Measurements from ENCODE around the gene NPM3.

The NPM3 gene

DNA sequence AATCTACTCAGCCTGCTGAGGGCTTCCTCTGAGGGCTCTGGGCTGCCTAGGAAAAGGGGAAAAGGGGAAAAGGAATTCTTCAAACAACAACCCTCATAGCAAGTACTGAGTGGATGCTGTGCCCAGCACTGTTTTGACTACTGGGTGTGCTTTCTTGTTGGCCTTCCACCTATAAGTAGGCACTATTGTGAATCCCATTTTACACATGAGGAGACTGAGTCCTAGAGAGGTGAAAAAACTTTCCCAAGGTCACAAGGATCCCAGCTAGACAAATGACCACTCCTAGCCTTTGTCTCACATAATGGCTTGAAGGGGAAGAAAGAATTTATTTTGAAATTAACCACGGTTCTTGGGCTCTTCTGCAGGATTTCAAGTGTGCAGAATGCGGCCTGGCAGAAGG is 24.4 kb downstream of the NPM3 start:
- DNase-seq (ENCODE audit: low read depth): no peak

DNA sequence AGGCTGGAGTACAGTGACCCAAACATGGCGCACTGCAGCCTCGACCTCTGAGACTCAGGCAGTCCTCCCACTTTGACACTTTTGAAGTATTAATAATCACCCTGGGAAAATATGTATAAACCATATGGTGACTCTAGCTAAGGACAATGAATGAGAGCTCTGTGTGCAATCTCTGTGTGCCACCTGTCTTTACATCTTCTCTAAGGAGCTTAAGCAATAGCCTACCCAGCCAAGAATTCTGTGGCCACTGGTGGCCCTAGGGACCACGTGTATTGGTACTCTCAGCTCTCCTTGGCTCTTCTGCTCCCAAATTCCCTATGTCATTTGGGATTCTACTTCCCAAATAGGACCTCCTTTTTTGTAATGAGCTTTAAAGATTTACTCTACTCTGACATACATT is 31.0 kb downstream of the NPM3 start:
- DNase-seq (ENCODE audit: low read depth): no peak

DNA sequence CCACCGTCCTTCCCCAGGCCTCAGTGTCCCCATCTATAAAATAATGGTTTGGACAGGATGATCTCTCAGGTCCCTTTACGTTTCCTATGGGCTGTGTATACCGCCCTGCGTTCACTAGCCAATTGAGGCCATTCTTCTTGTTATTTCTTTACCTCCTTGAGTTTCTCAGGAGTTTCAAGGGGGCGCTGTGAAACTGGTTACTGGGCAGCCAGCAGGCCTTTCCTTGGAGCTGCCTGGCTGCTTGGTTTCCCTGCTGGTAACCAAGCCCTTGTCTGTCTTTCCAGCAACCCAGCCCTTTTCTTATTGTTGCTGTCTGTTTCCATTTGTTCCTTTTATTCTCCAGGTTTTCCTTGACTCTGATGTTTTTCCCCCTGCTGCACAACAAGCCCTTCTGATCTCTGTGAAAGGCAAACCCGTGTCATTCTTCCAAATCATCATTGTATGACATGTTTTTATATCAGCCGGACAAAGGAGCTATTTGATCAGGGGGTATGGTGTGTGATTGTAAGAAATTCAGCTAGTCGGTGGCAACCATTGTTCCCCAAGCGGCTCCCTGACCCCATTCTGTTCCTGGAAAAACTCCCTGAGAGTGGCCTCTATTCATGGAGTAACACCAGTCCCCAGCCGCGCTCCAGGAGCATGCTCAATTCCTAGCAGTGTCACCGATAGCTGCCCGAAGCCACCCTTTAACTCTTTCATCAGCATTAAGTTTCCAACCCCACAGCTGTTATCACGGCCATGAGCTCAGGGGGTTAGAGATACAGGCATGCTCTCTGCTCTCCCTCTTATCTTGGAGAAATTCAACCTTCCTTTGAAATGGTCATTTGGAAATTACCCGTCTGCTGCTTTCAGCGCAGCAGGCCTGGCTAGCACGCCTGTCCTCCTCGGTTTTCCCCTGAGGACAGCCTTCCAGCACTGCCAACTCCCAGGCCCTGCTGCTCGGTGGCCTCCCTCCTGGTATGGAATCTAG is 33.9 kb downstream of the NPM3 start:
- no peak for DNase-seq (ENCODE audit: low read depth)

DNA sequence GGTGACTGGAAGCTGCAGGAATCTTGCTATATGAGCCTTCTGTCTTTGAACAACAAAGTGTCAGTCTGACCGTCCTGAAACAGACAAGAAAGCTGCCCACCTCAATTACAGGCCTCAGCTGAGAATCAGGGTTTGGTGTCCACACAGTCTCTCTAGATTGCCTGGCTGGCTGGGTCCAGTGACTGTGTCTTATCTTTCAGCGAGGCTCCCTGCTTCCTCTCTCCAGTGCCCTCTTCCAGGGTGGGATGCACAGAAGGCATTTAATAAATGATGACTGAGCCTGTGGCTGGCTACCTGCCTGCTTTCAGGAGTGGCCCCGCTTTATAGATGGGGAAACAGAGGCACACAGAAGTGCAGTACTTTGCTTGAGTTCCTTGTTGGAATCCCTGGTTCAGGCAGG is 34.8 kb downstream of the NPM3 start:
- no peak for DNase-seq (ENCODE audit: low read depth)

DNA sequence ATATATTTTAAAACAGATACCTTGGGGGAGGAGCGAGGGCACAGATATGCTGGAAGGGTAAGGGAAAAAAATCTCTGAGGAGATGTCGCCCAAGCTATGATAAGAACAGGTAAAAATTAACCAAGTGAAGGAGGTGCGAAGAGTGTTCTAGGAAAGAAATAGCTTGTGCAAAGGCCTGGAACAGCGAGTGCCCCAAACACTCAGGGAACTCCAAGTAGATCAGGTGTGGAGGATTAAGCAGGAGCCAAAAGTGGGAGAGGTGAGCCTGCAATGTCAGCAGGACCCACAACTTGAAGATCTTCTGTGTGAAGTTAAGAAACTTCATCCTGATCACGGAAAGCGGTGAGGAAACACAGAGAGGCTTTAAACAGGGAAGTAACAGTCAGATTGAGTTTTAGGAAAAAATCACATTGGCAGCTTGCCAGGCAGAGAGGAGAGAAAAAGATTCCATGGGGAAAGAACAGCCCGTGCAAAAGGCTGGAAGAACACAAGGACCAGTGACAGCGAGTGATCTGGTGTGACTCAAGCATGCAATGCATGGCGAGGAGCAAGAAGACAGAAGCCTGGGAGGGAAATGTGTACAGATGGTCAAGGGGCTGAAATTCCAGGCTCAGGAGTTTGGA is 38.1 kb downstream of the NPM3 start:
- DNase-seq (ENCODE audit: low read depth): no peak

DNA sequence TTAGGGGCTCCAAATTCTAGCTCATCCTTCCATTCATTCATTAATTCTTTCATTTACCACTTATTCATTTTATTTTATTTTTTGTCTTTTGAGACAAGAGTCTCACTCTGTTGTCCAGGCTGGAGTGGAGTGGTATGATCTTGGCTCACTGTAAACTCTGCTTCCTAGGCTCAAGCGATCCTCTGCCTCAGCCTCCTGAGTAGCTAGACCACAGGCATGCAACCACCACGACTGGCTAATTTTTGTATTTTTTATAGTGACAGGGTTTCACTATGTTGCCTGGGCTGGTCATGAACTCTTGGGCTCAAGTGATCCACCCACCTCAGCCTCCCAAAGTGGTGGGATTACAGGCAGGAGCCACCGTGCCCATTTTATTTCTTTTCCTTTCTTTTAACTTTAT is 39.0 kb downstream of the NPM3 start:
- no peak for DNase-seq (ENCODE audit: low read depth)

DNA sequence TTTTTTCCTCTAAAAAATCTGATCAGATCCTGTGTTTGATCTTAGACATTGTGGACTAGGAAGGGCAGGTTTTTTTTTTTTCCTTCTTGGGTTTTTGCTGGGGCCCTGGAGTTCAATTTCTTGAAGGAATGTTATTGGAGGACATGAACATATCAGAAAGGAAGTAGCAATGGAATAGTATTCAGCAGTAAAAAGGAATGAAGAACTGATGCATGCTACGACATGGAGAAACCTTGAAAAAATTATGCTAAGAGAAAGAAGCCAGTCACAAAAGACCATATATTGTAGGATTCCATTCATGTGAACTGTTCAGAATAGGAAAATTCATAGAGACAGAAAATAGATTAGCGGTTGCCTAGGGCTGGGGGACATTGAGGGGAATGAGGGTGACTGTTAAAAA is 41.3 kb downstream of the NPM3 start:
- DNase-seq (ENCODE audit: low read depth): no peak

DNA sequence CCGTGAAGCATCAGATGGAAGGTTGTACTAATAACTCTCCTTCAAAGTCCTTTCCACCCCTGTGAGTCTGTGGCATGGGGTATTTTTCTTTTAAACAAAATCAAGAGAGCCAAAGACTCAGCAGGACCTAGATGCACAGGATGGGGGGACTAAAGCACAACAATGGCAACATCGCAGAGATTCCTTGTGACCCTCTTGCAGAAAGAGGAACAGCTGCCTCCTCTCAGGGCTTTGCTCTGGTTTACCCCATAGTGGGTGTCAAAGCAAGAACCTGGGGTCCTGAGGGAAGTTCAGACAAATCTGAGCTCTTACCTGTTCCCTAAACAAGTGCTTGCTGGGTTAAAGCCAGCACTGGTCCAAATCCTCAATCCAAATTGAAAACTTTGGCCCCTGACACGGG is 46.6 kb downstream of the NPM3 start:
- no peak for DNase-seq (ENCODE audit: low read depth)

DNA sequence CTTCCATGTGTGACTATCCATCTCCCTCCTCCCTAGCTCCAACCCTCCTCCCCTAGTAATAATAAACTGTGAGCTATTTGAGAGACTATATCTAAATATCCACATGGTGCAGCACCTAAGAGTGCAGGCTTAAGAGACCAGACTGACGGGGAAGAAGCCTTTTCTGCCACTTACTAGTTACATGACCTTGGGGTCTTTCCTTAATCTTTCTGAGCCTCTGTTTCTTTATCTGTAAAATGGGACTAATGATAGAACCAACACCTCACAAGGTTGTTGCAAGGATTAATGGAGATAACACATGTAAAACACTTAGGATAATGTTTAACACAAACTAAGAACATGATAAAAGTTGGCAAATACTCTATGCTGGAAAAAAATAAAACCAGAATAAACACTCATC is 51.1 kb downstream of the NPM3 start:
- DNase-seq (ENCODE audit: low read depth): no peak

All from activated gamma-delta T cell treated with anti-CD3 and anti-CD28 coated beads, Interleukin-2, amount 50 U/mL, for 16 hours (primary cell).